A549 (cell line): Measurements from ENCODE around the gene ZNF710. TPM values are rescaled to one million over a fixed set of nuclear protein-coding genes. Genes with fewer than 3 reads are reported as not detected.
A peak's percentile ranks its signal among the peaks of the same experiment; 100 is the strongest.

Experiments
- ATAC-seq, 2 experiments: fragments of 200-7000 bp in 1 of 2; fragments of >200 bp in 1 of 2; cut with Nextera tagmentation in 1 of 2; cut with Tn5 transposase in 1 of 2; 3 replicates each; pipeline versions ENCODE4 v1.8.0 to v1.9.1; 2018 to 2020; ENCODE audit warnings: mild to moderate bottlenecking in 1 of 2, moderate library complexity in 1 of 2
- CTCF ChIA-PET: fragments of 300-600 bp; sonication (Branson Sonifier 250); formaldehyde crosslinking; extraction: SDS; loops from one replicate; lab custom pipeline; 2021; ENCODE audit warnings: antibody characterized with exemption, inconsistent platforms; lab: Yijun Ruan, JAX
- POLR2A ChIA-PET: fragments of 350-600 bp; formaldehyde crosslinking; extraction: SDS; loops from one replicate; lab custom pipeline; 2021; ENCODE audit warnings: antibody characterized with exemption, inconsistent platforms; lab: Yijun Ruan, JAX
- DNase-seq, 2 experiments: peaks; one replicate each; pipeline versions ENCODE4 v3.0.0 to v3.0.0-alpha.2; 2011 to 2016; ENCODE audit warnings: low read depth in 1 of 2, low spot score in 1 of 2
- FAIRE-seq: peaks from 2 replicates; lab custom pipeline; 2011; peaks lifted over from hg19 to GRCh38; lab: Jason Lieb, UNC
- H3K27ac ChIP-seq, 2 experiments: fragments of >200 bp; sonication (Bioruptor Twin); formaldehyde crosslinking; 3 replicates each; pipeline ENCODE4 v1.5.1; 2016 to 2017
- H3K4me1 ChIP-seq: fragments of >200 bp; sonication (Bioruptor Twin); formaldehyde crosslinking; 3 replicates; pipeline ENCODE4 v1.6.1; 2016
- H3K4me2 ChIP-seq: fragments of >200 bp; sonication (Bioruptor Twin); formaldehyde crosslinking; 3 replicates; pipeline ENCODE4 v1.6.1; 2016
- H3K4me3 ChIP-seq: fragments of >200 bp; sonication (Bioruptor Twin); formaldehyde crosslinking; 3 replicates; pipeline ENCODE4 v1.5.1; 2016
- H3K9me3 ChIP-seq: fragments of >200 bp; sonication (Bioruptor Twin); formaldehyde crosslinking; 3 replicates; pipeline ENCODE4 v1.6.1; 2016
- CBX2 ChIP-seq: fragments of 200-600 bp; sonication (generic); IDR thresholded peaks from 2 replicates; pipeline ENCODE4 v1.6.1; 2016; ENCODE audit warnings: low read depth, mild to moderate bottlenecking, borderline replicate concordance
- CBX8 ChIP-seq: fragments of 200-600 bp; sonication (generic); IDR thresholded peaks from 2 replicates; pipeline ENCODE4 v1.6.1; 2016
- CHD2 ChIP-seq: fragments of 150-350 bp; IDR thresholded peaks from 2 replicates; pipeline ENCODE4 v1.6.1; 2014; ENCODE audit warnings: low read length; ENCODE audit not compliant: partially characterized antibody
- CHD4 ChIP-seq: fragments of 200-600 bp; sonication (generic); IDR thresholded peaks from 2 replicates; pipeline ENCODE4 v1.6.1; 2016; ENCODE audit warnings: antibody characterized with exemption, mild to moderate bottlenecking, borderline replicate concordance
- EHF ChIP-seq: fragments of 250-450 bp; sonication (Bioruptor Pico); IDR thresholded peaks from 2 replicates; pipeline ENCODE4 v1.5.0; 2020; ENCODE audit warnings: mild to moderate bottlenecking
- EP300 ChIP-seq, 2 experiments: fragments of >200 bp; sonication (Bioruptor Twin); formaldehyde crosslinking; IDR thresholded peaks; 2 replicates in 1 of 2; 3 replicates in 1 of 2; pipeline ENCODE4 v1.6.1; 2016 to 2017
- GATA3 ChIP-seq: IDR thresholded peaks from 2 replicates; pipeline ENCODE4 v1.6.1; 2012; ENCODE audit warnings: borderline replicate concordance
- HOXA7 ChIP-seq: fragments of 250-450 bp; sonication (Bioruptor Pico); IDR thresholded peaks from 2 replicates; pipeline ENCODE4 v1.5.0; 2020; ENCODE audit warnings: mild to moderate bottlenecking, moderate library complexity
- HOXB13 ChIP-seq: fragments of 250-450 bp; sonication (Bioruptor Pico); IDR thresholded peaks from 2 replicates; pipeline ENCODE4 v1.5.0; 2020; ENCODE audit warnings: low read depth, mild to moderate bottlenecking, moderate library complexity
- JUNB ChIP-seq: fragments of >200 bp; sonication (Bioruptor Twin); formaldehyde crosslinking; IDR thresholded peaks from 2 replicates; pipeline ENCODE4 v1.6.1; 2016
- KDM5A ChIP-seq: fragments of 200-600 bp; sonication (generic); IDR thresholded peaks from 2 replicates; pipeline ENCODE4 v1.6.1; 2016; ENCODE audit warnings: antibody characterized with exemption, mild to moderate bottlenecking
- MAFK ChIP-seq: fragments of 450-650 bp; IDR thresholded peaks from 2 replicates; pipeline ENCODE4 v1.6.1; 2014; ENCODE audit not compliant: partially characterized antibody
- MAZ ChIP-seq: fragments of 150-350 bp; IDR thresholded peaks from 2 replicates; pipeline ENCODE4 v1.6.1; 2014; ENCODE audit warnings: antibody characterized with exemption, low read depth, low read length, borderline replicate concordance
- MYC ChIP-seq: IDR thresholded peaks from 2 replicates; pipeline ENCODE4 v1.6.1; 2012; ENCODE audit warnings: mild to moderate bottlenecking, inconsistent platforms, low read length, improper control_type of control experiment, borderline replicate concordance
- NFE2L2 ChIP-seq: fragments of 150-350 bp; conservative IDR thresholded peaks from 2 replicates; pipeline ENCODE4 v1.6.1; 2014; ENCODE audit warnings: low read length
- NPAS2 ChIP-seq: fragments of 250-450 bp; sonication (Bioruptor Pico); IDR thresholded peaks from 2 replicates; pipeline ENCODE4 v1.8.0; 2022; ENCODE audit warnings: mild to moderate bottlenecking, moderate library complexity, borderline replicate concordance
- PHF8 ChIP-seq: fragments of 200-600 bp; sonication (generic); IDR thresholded peaks from 2 replicates; pipeline ENCODE4 v1.6.1; 2016; ENCODE audit warnings: low read depth, mild to moderate bottlenecking, antibody characterized with exemption, moderate library complexity, borderline replicate concordance
- POLR2A ChIP-seq: IDR thresholded peaks from 2 replicates; pipeline ENCODE4 v1.6.1; 2012; ENCODE audit warnings: mild to moderate bottlenecking, low read length
- ZFP36 ChIP-seq: fragments of 450-650 bp; IDR thresholded peaks from 2 replicates; pipeline ENCODE4 v1.6.1; 2014; ENCODE audit warnings: borderline replicate concordance; ENCODE audit not compliant: partially characterized antibody
- WGBS: methylation state at CpG from one replicate; pipeline ENCODE4 v1.1.6; 2017; ENCODE audit errors: missing lambda C conversion rate; 5-methylcytosine and 5-hydroxymethylcytosine counted together
- polyA plus RNA-seq, 4 experiments: library from polyadenylated mRNA; depleted of rRNA in 3 of 4; stranded (reverse); fragments of >200 nt; fragmentation: RNase III in 1 of 4; extraction: RNeasy Plus Mini Kit Qiagen cat#74134 plus additional on column Dnase treatment in 1 of 4; gene quantifications; 2 replicates in 3 of 4; 3 replicates in 1 of 4; pipeline ENCODE4 v1.2.3, GENCODE V29; 2011 to 2017
- TF ChIP-seq, protein P1 (sequence below): fragments of 450-650 bp; IDR thresholded peaks from 2 replicates; pipeline ENCODE4 v1.6.1; 2014; ENCODE audit warnings: antibody characterized with exemption
- TF ChIP-seq, protein P2 (sequence below): fragments of >200 bp; sonication (Bioruptor Twin); formaldehyde crosslinking; IDR thresholded peaks from 2 replicates; pipeline ENCODE4 v1.6.1; 2016

ZNF710 gene
- polyA plus RNA-seq, 2 of the 4 experiments (the other 2 are of a cell fraction), result 2.6 to 7.8 TPM

DNA sequence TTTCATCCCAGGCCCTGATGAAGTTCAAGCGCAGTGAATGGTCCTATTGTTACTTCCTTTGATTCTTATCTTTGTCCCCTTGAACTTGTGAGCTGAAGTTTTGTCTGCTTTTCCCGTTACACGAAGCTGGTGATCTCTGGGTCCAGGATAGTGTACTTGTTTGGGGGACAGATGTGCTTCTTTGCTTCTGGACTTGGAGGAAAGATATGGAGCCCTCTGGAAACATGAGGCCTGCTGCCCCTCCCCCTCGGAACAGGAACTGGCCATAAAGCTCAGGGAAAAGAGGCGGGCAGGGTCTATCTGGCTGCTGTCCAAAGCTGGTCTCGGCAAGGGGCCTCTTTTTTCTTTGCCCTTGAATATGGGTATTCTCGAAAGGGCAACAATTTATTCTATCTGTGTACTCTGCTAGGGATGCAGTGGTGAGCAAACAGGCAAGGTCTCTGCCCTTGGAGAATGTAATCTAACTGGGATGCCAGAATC lies 53.5 kb downstream of the ZNF710 start:
- TF ChIP-seq CBX2 (no peak), NFE2L2 (no peak), PHF8 (no peak), CHD2 (no peak), NPAS2 (CRISPR knock-in tag) (no peak)
- TF ChIP-seq, all 56 proteins: peak for 0
- POLR2A ChIA-PET, result no interaction called here
- CTCF ChIA-PET, result interaction anchor here (1.1 to 4.3 kb wide), 3 partner anchors 17 to 831 kb away, joined by 3 to 25 read pairs (median 3); no protein-coding TSS in a partner anchor
- Histone ChIP-seq H3K4me2 (0 out of 3 replicates have a peak overlapping the region, but pooled peaks have one; percentile 13), H3K4me1 (peaks cover 9% of the 10 kb centered on the region), H3K9me3 (no peaks in the 10 kb centered on the region), H3K27ac (peak overlapping the region in 1 of 2 experiments; percentile 10; a peak in 1 of 6 replicates), H3K4me3 (no peak overlapping the region)
- ATAC-seq (peak in 1 of 2 experiments; percentile 34; a peak in 1 of 6 replicates), DNase-seq (no peak), FAIRE-seq (no peak)
- 56% methylated on average over 7 of the region's 7 CpGs for WGBS

DNA sequence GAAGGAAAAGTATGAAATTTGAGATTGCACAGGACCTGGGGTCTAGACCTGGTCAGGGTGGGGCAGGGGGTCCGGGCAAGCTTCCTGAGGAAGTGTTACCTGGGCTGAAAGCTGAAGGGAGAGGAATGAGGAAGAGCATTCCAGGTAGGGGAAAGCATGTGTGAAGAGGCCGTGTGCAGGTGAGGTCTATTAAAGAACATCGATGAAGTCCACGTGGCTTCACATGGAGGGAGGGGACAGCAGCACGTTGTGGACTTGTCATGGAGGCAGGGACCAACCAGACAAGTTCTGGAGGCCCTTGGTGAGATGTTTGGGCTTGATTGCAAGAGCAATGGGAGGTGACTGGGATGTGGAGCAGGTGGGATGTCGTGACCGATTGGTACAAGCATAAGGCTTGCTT lies 54.1 kb downstream of the ZNF710 start:
- ATAC-seq (no peak), DNase-seq (no peak), FAIRE-seq (no peak)
- ChIA-PET CTCF (interaction anchor here (1.1 to 4.3 kb wide), 3 partner anchors 16 to 831 kb away, joined by 3 to 25 read pairs (median 3); no protein-coding TSS in a partner anchor), POLR2A (no interaction called here)
- Histone ChIP-seq H3K4me1 (peaks cover 9% of the 10 kb centered on the region), H3K4me2 (0 out of 3 replicates have a peak overlapping the region, but pooled peaks have one; percentile 13), H3K9me3 (no peaks in the 10 kb centered on the region), H3K27ac (no peak overlapping the region), H3K4me3 (no peak overlapping the region)
- no peak for TF ChIP-seq JUNB
- no peak for TF ChIP-seq HOXB13 (CRISPR knock-in tag)
- TF ChIP-seq HOXA7 (CRISPR knock-in tag), result no peak
- TF ChIP-seq ZFP36, result no peak
- TF ChIP-seq KDM5A, result no peak
- TF ChIP-seq MYC, result no peak
- TF ChIP-seq EP300 (IDR thresholded peaks at IDR 0.05), result no peak
- no peak for TF ChIP-seq CHD4
- TF ChIP-seq MAFK, result no peak
- TF ChIP-seq, protein P1, sequence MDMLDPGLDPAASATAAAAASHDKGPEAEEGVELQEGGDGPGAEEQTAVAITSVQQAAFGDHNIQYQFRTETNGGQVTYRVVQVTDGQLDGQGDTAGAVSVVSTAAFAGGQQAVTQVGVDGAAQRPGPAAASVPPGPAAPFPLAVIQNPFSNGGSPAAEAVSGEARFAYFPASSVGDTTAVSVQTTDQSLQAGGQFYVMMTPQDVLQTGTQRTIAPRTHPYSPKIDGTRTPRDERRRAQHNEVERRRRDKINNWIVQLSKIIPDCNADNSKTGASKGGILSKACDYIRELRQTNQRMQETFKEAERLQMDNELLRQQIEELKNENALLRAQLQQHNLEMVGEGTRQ, result no peak
- TF ChIP-seq, protein P2, sequence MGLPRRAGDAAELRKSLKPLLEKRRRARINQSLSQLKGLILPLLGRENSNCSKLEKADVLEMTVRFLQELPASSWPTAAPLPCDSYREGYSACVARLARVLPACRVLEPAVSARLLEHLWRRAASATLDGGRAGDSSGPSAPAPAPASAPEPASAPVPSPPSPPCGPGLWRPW, result no peak
- TF ChIP-seq EHF (CRISPR knock-in tag), result no peak
- 78% methylated on average over 7 of the region's 7 CpGs for WGBS

DNA sequence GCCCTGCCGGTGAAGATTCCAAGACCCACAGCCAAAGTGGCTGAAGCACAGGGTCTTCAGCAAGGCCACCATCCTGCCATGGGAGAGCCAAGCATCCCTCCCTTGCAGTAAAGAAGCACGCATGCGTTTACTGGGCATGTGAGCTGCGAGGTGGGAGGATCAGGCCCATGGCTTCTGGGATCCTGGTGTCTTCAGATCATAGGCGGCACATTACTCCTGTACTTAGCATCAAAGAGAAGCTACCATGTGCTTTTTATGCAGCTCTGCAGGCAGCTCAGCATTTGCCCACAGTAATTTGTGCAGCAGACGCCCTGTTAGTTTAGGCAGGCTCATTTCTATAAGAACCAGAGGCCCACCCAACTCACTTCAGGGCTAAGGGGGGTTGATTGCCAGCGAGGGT lies 55.4 kb downstream of the ZNF710 start:
- ATAC-seq, result no peak
- CTCF ChIA-PET, result interaction anchor here (1.0 to 4.3 kb wide), 6 partner anchors 15 to 158 kb away, joined by 3 to 25 read pairs (median 4); no protein-coding TSS in a partner anchor
- TF ChIP-seq HOXA7 (CRISPR knock-in tag) (no peak), CBX8 (no peak), POLR2A (no peak), GATA3 (no peak)
- H3K4me1 ChIP-seq, result peaks cover 9% of the 10 kb centered on the region
- FAIRE-seq, result no peak
- no peak for DNase-seq
- no peak overlapping the region for H3K4me2 ChIP-seq
- no peak overlapping the region for H3K27ac ChIP-seq
- H3K9me3 ChIP-seq, result no peaks in the 10 kb centered on the region
- WGBS, result 89% methylated on average over 7 of the region's 7 CpGs
- POLR2A ChIA-PET, result no interaction called here
- H3K4me3 ChIP-seq, result no peak overlapping the region

DNA sequence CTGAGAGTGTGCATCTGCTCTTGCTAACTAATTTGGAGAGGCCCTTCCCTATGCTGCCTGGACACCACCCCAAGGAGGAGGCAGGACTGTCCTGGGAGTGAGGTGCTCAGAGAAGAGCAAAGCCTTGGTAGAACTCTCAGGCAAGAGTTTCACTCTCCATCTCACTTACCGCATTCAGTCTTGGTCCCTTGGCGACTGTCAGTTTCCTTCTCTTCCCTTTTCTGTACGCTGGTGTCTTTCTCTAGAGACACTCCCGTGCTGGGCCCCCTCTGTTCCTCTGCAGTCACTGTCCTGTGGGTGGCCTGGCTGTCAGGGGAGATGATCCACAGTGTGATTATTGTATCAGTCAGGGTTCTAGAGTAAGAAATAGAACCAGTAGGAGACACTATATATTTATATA lies 57.2 kb downstream of the ZNF710 start:
- no peak for ATAC-seq
- ChIA-PET POLR2A (no interaction called here), CTCF (no interaction called here)
- no peak for TF ChIP-seq MAZ
- 0 out of 2 replicates have a peak, but pooled peaks have one; percentile 7 for TF ChIP-seq POLR2A
- TF ChIP-seq MAFK, result no peak
- TF ChIP-seq EP300 (IDR thresholded peaks at IDR 0.05), result no peak
- Histone ChIP-seq H3K4me3 (no peak overlapping the region), H3K4me1 (peaks cover 9% of the 10 kb centered on the region), H3K4me2 (no peak overlapping the region), H3K27ac (no peak overlapping the region), H3K9me3 (no peaks in the 10 kb centered on the region)
- no peak for FAIRE-seq
- WGBS, result 90% methylated on average over 4 of the region's 4 CpGs
- DNase-seq, result no peak
